DLD1 (cell line): ENCODE data around the gene PKN3.
"Not testable (repeated sequence)": the region's sequence is repeated elsewhere in the genome, so short reads cannot be mapped to it uniquely, and the experiment has no call there.

Source experiments
- in situ Hi-C: cut with HindIII; loops from 2 replicates; pipeline ENCODE4 v1.10.0; 2017; ENCODE audit warnings: low sequenced_read_pairs

PKN3 gene

DNA sequence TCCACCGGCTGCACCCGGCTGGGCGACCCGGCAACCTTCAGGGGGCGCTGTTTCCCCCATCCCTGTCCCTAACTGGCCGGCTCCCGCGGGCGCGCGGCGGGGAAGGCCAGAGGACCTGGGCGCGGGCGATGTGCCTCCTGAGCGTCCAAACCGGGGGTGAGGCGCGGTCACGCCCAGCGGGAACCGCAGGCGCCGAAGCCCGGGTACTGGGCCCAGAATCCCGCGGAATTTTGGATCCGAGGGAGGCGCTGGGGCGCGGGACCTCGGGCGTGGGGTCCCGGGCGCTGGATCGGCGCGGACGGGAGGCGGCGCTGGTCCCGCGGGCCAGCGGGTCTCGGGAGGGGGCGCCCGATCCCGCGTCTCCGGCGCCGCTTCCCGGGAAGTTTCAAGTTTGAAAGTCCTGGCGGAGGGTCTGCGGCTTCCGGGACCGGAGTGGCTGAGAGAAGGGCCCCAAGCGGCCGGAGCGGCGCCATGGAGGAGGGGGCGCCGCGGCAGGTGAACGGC, at the start of gene PKN3:
PKN3 (plus strand) TSS at position 59 of the 504 bp plus-strand sequence; CDS start at position 472, 413 bp downstream.
- in situ Hi-C loops, result no loop called here

DNA sequence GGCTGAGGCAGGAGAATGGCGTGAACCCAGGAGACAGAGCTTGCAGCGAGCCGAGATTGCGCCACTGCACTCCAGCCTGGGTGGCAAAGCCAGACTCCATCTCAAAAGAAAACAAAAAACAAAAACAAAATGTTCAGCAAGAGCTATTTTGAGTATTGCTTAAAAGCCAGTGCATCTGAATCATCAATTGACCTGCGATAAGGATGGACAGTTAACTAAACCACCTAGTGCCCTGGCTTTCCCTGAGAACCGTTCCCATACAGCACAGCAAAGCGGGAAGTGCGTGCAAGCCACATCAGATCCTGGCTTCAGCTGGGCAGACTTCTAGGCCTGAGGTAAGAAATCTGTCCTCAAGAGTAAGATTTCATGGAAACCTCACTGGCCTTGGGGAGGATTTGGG, 48.4 kb upstream of the PKN3 start:
- in situ Hi-C loops, result no loop called here

DNA sequence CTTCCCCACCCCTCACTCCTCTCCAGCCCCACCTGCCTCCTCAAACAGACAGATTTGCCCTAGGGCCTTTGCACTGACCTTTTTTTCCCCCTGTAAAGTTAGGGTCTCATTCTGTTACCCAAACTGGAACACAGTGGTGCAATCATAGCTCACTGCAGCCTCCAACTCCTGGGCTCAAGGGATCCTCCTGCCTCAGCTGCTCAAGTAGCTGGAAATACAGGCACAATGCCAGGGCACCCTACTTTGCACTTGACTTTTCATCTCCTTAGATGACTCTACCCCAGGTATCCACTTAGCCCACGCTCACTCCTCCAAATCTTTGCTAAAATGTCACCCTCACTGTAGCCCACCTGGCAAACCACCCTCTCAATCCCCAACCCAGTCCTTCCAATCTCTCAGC, 47.8 kb upstream of the PKN3 start:
- in situ Hi-C loops, result no loop called here

GRCh38 chr9:128656416-128657343, 45.6 kb upstream of the PKN3 start, which contains the start of gene DYNC2I2:
DYNC2I2 (minus strand) TSS chr9:128656847; CDS start chr9:128656726, 121 bp downstream.
- in situ Hi-C loops, result no loop called here

DNA sequence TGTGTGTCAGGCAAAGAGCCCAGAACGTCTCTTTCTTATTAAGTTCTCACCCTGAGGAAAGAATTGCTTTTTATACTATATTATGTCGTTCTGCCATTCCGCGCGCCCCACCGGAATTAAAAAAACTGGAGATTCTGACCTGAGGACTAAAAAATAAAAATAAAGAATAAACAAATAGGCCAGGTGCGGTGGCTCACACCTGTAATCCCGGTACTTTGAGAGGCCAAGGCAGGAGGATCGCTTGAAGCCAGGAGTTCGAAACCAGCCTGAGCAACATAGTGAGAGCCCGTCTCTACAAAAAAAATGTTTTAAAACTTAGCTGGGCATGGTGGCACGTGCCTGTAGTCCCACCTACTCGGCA, 45.0 kb upstream of the PKN3 start:
- in situ Hi-C loops, result no loop called here

- in situ Hi-C loops, result no loop called here
These were observed 44.5 kb upstream of the PKN3 start for GRCh38 chr9:128657796-128658195.

GRCh38 chr9:128666481-128666941, 35.8 kb upstream of the PKN3 start:
- in situ Hi-C loops, result not testable (repeated sequence)

DNA sequence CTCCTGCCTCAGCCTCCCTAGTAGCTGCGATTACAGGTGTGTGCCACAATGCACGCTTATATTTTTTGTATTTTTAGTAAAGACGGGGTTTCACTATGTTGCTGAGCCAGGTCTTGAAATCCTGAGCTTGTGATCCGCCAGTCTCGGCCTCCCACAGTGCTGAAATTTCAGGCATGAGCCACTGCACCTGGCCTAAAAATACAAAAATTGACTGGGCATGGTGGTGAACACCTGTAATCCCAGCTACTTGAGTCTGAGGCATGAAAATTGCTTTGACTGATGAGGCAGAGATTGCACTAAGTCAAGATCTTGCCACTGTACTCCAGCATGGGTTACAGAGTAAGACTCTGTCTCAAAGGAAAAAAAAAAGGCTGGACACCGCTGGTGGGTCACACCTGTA, 32.5 kb upstream of the PKN3 start:
- in situ Hi-C loops, result no loop called here

- in situ Hi-C loops, result no loop called here
These were observed 26.9 kb upstream of the PKN3 start for GRCh38 chr9:128675382-128675781.

DNA sequence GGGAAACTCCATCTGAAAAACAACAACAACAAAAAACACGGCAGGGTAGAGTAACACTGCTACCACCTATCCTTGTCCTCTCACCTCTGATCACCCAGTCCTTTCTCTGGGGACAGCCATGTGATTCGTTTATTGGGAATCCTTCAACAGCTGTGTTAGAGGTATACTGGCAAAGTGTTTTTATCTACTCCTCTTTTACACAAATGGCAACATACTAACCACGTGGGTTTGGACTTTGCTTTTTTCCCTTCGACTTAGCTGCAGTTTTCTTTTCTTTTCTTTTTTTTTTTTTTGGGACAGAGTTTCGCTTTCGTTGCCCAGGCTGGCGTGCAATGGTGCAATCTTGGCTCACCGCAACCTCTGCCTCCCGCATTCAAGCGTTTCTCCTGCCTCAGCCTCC, 24.5 kb upstream of the PKN3 start:
- in situ Hi-C loops, result no loop called here

- in situ Hi-C loops, result no loop called here
These were observed 18.8 kb upstream of the PKN3 start for GRCh38 chr9:128683340-128684064.

DNA sequence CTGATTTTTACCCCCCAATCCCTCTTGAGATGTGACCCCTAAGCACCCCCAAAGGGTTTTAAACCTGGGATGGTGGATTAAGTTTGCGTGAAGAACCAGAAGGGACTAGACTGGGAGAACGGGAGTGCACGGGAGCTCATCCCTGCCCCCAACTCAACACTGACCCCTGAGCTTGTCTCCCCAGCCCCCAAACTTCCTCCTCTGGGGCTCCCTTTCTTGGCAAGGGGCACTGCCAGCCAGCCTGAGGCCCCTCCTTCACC, 18.3 kb upstream of the PKN3 start:
- in situ Hi-C loops, result no loop called here

DNA sequence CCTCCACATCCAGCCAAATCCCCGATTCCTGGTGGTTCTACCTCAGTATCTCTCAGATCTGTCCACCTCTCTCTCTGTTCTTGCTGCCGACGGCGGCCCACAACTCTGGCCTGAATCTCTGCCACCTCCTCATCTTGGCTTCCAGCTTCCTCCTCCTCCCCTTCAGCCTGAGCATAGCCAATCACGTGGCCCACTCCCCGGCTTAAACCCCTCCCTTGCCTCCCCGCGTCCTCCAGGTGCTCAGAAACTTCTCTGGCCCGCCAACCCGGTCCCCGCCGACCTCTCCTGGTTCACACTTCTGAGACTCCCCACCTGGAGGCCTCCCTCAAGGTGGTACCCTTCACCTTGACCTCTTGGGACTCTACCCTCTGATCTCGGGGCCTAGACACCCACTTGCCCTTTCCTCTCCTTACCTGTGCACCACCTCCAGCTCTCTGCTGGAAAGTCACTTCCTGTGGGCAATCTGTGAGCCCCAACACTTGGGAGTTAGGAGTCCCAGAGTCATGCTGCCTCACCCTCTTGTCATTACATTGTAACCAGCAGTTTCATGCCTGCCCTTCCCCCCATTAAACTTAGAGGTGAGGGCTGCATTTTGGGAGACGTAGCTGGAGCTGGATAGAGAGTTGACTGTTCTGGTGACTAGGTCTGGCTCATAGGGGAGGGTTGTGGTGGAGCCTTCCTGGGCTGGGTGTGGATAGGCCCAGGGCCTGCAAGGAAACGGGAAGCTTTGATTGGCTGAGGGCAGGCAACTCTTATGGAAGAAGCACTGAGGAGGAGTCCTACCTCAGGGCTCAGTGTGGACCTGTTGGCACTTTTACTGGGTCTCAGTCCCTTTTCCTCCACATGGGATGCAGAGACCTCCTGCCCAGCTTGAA, 17.7 kb upstream of the PKN3 start:
- in situ Hi-C loops, result no loop called here

DNA sequence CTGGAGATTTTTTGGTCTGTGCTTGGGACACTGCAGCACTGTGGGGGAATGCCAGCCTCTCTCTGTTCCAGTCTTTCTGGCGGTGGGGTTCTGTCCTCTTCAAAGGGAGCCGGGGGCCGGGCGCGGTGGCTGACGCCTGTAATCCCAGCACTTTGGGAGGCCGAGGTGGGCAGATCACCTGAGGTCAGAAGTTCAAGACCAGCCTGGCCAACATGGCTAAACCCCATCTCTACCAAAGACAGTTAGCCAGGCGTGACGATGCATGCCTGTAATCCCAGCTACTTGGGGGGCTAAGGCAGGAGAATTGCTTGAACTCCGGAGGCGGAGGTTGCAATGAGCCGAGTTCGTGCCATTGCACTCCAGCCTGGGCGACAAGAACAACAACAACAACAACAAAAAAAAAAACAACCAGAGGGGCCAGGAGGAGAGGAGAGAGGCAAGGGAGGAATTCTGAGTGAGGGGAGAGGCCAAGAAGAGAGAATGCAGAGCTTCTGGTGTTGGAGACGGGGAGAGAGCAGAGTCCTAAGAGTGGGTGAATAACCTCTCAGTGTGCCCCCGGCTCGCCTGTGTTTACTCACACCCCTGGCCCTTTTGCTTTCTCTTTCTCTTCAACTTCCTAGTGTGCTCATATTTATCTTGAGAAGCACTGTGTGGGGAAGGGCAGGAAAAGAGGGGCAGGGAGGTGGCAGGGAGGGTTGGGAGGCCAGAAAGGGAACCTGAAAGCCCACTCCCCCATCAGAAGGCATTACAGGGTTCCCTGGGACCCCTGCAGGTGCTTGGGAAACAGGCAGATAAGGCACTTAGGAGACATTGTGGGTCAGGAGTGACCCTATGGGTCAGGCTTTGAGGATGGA, 16.4 kb upstream of the PKN3 start:
- in situ Hi-C loops, result no loop called here

- in situ Hi-C loops, result no loop called here
These were observed 14.8 kb upstream of the PKN3 start for GRCh38 chr9:128687453-128687852.

- in situ Hi-C loops, result no loop called here
These were observed 13.6 kb upstream of the PKN3 start, which contains the start of gene SET for GRCh38 chr9:128688501-128689292. SET (plus strand) TSS chr9:128689222; CDS start chr9:128689583, 361 bp downstream.

DNA sequence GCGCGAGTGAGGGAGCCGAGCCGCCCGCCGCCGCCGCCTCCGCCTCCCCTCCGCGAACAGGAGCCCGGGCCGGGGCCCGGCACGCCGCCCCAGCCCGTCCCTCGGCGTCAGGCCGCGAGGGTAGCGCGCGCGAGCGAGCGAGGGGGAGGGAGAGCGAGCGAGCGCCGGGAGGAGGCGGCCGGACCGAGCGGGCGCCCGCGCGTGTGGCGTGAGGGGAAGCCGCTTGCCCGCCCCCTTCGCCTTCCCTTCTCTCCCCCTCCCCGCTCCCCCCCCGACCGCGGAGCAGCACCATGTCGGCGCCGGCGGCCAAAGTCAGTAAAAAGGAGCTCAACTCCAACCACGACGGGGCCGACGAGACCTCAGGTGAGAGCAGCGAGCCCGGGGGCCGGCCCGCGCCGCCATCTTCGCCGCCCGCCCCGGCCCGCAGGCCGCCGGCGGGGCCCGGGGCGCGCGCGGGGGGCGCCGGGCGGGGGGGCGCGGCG, 13.0 kb upstream of the PKN3 start:
- in situ Hi-C loops, result no loop called here

GRCh38 chr9:128689820-128690683, 12.3 kb upstream of the PKN3 start:
- in situ Hi-C loops, result no loop called here
